ENCODE results near the gene MAL.

The MAL gene

GRCh38 chr2:95057535-95058370 is 32.2 kb downstream of the MAL start:
- no peaks in the 10 kb centered on the region for H3K79me2 ChIP-seq (ENCODE audit: control insufficient read depth, insufficient read depth, low read length, unreplicated experiment)
- no peak overlapping the region for H3K4me3 ChIP-seq (ENCODE audit: low read depth, low read length)
- H3K27me3 ChIP-seq (ENCODE audit: insufficient read depth, low read length): peaks cover 40% of the 10 kb centered on the region
- H3K36me3 ChIP-seq (ENCODE audit: insufficient read depth, low read length): no peaks in the 10 kb centered on the region
- no peak overlapping the region for H3K27ac ChIP-seq (ENCODE audit: low read depth, low read length)
- H2AFZ ChIP-seq (ENCODE audit: low read length, unreplicated experiment): no peak overlapping the region
- peaks cover 12% of the 10 kb centered on the region for H3K4me1 ChIP-seq (ENCODE audit: control insufficient read depth, insufficient read depth, low read length, unreplicated experiment)

GRCh38 chr2:95058466-95058988 is 33.0 kb downstream of the MAL start:
- peaks cover 12% of the 10 kb centered on the region for H3K4me1 ChIP-seq (ENCODE audit: control insufficient read depth, insufficient read depth, low read length, unreplicated experiment)

DNA sequence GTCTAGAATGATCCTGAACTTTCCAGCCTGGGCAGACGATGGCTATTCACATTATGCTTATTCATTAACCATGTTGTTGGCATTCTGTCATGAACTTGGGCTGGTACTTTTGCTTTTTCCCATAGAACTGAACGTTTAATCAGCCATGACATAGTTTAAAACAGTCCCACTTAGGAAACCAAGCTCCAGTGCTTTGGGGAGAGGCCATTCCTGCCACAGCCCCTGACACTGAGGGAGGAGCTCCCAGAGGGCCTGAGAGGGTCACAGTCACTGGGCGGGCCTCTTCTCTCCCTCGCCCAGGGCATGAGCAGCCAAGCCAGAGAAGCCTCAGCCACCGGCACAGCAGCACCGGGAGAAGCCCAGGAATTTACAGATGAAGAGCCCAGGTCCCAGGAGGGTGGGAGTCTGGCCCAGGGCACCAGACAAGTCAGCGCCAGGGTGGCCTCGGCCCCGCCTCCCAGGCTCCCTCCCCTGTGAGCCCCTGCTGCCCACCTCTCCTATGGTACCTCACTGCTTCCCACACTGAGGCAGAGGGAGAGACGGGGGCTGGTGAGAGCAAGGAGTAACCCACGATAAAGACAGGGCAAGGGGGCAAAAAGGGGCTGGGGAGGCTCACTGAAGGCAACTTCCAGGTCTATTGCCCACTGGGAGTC is 33.6 kb downstream of the MAL start:
- Histone ChIP-seq H3K79me2 (ENCODE audit: control insufficient read depth, insufficient read depth, low read length, unreplicated experiment) (no peaks in the 10 kb centered on the region), H3K4me3 (ENCODE audit: low read depth, low read length) (no peak overlapping the region), H3K27me3 (ENCODE audit: insufficient read depth, low read length) (peaks cover 39% of the 10 kb centered on the region), H3K27ac (ENCODE audit: low read depth, low read length) (no peak overlapping the region), H2AFZ (ENCODE audit: low read length, unreplicated experiment) (no peak overlapping the region), H3K4me1 (ENCODE audit: control insufficient read depth, insufficient read depth, low read length, unreplicated experiment) (peaks cover 12% of the 10 kb centered on the region), H3K36me3 (ENCODE audit: insufficient read depth, low read length) (no peaks in the 10 kb centered on the region)

More at GRCh38 chr2:95058466-95058988, 33.0 kb downstream of the MAL start:
- no peak overlapping the region for H3K4me3 ChIP-seq (ENCODE audit: low read depth, low read length)
- H3K79me2 ChIP-seq (ENCODE audit: control insufficient read depth, insufficient read depth, low read length, unreplicated experiment): no peaks in the 10 kb centered on the region
- peaks cover 40% of the 10 kb centered on the region for H3K27me3 ChIP-seq (ENCODE audit: insufficient read depth, low read length)
- H2AFZ ChIP-seq (ENCODE audit: low read length, unreplicated experiment): no peak overlapping the region
- no peak overlapping the region for H3K27ac ChIP-seq (ENCODE audit: low read depth, low read length)
- no peaks in the 10 kb centered on the region for H3K36me3 ChIP-seq (ENCODE audit: insufficient read depth, low read length)

- H3K36me3 ChIP-seq (ENCODE audit: insufficient read depth, low read length): no peaks in the 10 kb centered on the region
- H3K27me3 ChIP-seq (ENCODE audit: insufficient read depth, low read length): peaks cover 39% of the 10 kb centered on the region
- no peak overlapping the region for H3K27ac ChIP-seq (ENCODE audit: low read depth, low read length)
- H2AFZ ChIP-seq (ENCODE audit: low read length, unreplicated experiment): no peak overlapping the region
- peaks cover 12% of the 10 kb centered on the region for H3K4me1 ChIP-seq (ENCODE audit: control insufficient read depth, insufficient read depth, low read length, unreplicated experiment)
- no peak overlapping the region for H3K4me3 ChIP-seq (ENCODE audit: low read depth, low read length)
- H3K79me2 ChIP-seq (ENCODE audit: control insufficient read depth, insufficient read depth, low read length, unreplicated experiment): no peaks in the 10 kb centered on the region
Measured at GRCh38 chr2:95059656-95060370, 34.3 kb downstream of the MAL start.

GRCh38 chr2:95060446-95061118 is 35.1 kb downstream of the MAL start:
- peaks cover 43% of the 10 kb centered on the region for H3K27me3 ChIP-seq (ENCODE audit: insufficient read depth, low read length)
- no peak overlapping the region for H3K27ac ChIP-seq (ENCODE audit: low read depth, low read length)
- H3K4me1 ChIP-seq (ENCODE audit: control insufficient read depth, insufficient read depth, low read length, unreplicated experiment): peaks cover 12% of the 10 kb centered on the region
- H3K4me3 ChIP-seq (ENCODE audit: low read depth, low read length): no peak overlapping the region
- H3K79me2 ChIP-seq (ENCODE audit: control insufficient read depth, insufficient read depth, low read length, unreplicated experiment): no peaks in the 10 kb centered on the region
- no peak overlapping the region for H2AFZ ChIP-seq (ENCODE audit: low read length, unreplicated experiment)
- no peaks in the 10 kb centered on the region for H3K36me3 ChIP-seq (ENCODE audit: insufficient read depth, low read length)

- peaks cover 11% of the 10 kb centered on the region for H3K4me1 ChIP-seq (ENCODE audit: control insufficient read depth, insufficient read depth, low read length, unreplicated experiment)
- no peaks in the 10 kb centered on the region for H3K36me3 ChIP-seq (ENCODE audit: insufficient read depth, low read length)
- H3K79me2 ChIP-seq (ENCODE audit: control insufficient read depth, insufficient read depth, low read length, unreplicated experiment): no peaks in the 10 kb centered on the region
- no peak overlapping the region for H3K27ac ChIP-seq (ENCODE audit: low read depth, low read length)
- H3K4me3 ChIP-seq (ENCODE audit: low read depth, low read length): no peak overlapping the region
- no peak overlapping the region for H2AFZ ChIP-seq (ENCODE audit: low read length, unreplicated experiment)
- H3K27me3 ChIP-seq (ENCODE audit: insufficient read depth, low read length): peaks cover 45% of the 10 kb centered on the region
Measured at GRCh38 chr2:95061119-95061512, 35.6 kb downstream of the MAL start.

DNA sequence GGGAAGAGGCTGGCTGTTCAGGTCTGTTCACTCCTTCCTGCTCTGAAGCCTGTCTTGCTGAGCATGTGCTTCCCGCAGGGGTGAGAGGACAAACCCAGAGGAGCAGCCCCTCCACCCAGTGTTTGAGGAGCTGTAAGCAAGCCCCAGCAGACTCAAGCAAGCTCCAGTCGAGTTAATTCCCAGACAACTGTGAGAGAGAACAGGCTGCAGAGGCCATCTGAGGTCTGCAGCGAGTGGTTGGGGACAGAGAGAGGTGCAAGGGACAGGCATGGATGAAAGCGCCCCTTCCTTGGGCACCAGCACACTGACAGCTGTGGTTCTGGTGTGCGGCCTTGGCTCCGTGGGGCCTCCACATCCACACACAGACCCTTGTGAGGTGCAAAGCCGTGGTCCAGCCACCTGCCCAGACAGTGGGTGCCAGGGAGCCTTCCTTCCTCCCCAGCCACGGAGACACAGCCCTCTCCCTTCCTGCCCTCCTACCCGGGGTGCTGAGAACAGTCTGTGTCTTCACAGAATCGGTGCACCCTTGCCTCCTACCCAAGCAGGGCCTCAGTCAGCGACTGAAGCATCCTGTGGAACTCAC is 36.2 kb downstream of the MAL start:
- Histone ChIP-seq H3K27ac (ENCODE audit: low read depth, low read length) (no peak overlapping the region), H3K36me3 (ENCODE audit: insufficient read depth, low read length) (no peaks in the 10 kb centered on the region), H3K79me2 (ENCODE audit: control insufficient read depth, insufficient read depth, low read length, unreplicated experiment) (no peaks in the 10 kb centered on the region), H3K4me1 (ENCODE audit: control insufficient read depth, insufficient read depth, low read length, unreplicated experiment) (peaks cover 6% of the 10 kb centered on the region), H3K27me3 (ENCODE audit: insufficient read depth, low read length) (peaks cover 47% of the 10 kb centered on the region), H2AFZ (ENCODE audit: low read length, unreplicated experiment) (no peak overlapping the region), H3K4me3 (ENCODE audit: low read depth, low read length) (no peak overlapping the region)

DNA sequence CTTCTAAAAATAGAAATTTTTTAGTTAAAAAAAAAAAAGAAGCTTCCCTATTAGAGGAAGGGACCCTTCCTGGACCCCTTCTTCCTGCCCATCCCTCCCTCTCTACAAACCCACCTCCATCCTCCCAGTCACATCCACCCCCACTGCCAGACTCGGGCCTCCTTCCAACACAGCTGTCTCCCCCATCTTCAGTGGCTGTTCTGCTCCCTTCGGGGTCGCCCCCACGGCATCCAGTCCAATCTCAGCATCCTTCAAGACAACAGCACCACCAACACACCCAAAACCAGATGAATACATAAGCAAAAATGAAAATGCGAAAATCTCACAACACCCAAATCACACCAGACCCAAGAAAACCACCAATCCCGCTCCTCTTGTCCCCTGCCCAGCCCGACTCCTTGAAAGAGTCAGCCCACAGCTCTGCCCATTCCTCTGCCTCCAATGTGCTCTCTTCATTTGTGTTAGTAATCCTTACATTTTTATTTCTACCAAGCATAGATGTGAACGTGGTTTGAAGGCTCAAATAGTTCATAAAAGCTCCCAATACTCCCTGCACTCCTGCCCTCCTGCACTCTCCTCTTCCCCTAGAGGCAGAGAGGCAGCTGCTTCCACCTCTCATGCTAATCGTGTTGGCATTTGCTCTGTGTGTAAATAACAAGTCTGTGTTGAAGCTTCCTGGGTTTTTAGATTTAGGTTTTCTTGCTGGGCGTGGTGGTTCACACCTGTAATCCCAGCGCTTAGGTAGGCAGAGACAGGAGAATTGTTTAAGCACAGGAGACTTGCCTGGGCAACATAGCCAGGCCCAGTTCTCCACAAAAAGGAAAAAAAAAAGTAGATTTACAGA is 37.0 kb downstream of the MAL start:
- Histone ChIP-seq H3K79me2 (ENCODE audit: control insufficient read depth, insufficient read depth, low read length, unreplicated experiment) (no peaks in the 10 kb centered on the region), H3K27me3 (ENCODE audit: insufficient read depth, low read length) (peaks cover 53% of the 10 kb centered on the region), H3K27ac (ENCODE audit: low read depth, low read length) (no peak overlapping the region), H3K4me3 (ENCODE audit: low read depth, low read length) (no peak overlapping the region), H2AFZ (ENCODE audit: low read length, unreplicated experiment) (no peak overlapping the region), H3K4me1 (ENCODE audit: control insufficient read depth, insufficient read depth, low read length, unreplicated experiment) (no peaks in the 10 kb centered on the region), H3K36me3 (ENCODE audit: insufficient read depth, low read length) (no peaks in the 10 kb centered on the region)

- peaks cover 56% of the 10 kb centered on the region for H3K27me3 ChIP-seq (ENCODE audit: insufficient read depth, low read length)
- H3K4me1 ChIP-seq (ENCODE audit: control insufficient read depth, insufficient read depth, low read length, unreplicated experiment): no peaks in the 10 kb centered on the region
- H3K36me3 ChIP-seq (ENCODE audit: insufficient read depth, low read length): no peaks in the 10 kb centered on the region
- H3K79me2 ChIP-seq (ENCODE audit: control insufficient read depth, insufficient read depth, low read length, unreplicated experiment): no peaks in the 10 kb centered on the region
- H2AFZ ChIP-seq (ENCODE audit: low read length, unreplicated experiment): no peak overlapping the region
- H3K4me3 ChIP-seq (ENCODE audit: low read depth, low read length): no peak overlapping the region
- no peak overlapping the region for H3K27ac ChIP-seq (ENCODE audit: low read depth, low read length)
Measured at GRCh38 chr2:95063086-95063958, 37.8 kb downstream of the MAL start.

Measured in ACC112 (cell line).